Measurements from ENCODE around the gene ARHGEF26. TPM values are rescaled to one million over a fixed set of nuclear protein-coding genes. Genes with fewer than 3 reads are reported as not detected.
A peak's percentile ranks its signal among the peaks of the same experiment; 100 is the strongest.

Gene ARHGEF26, protein sequence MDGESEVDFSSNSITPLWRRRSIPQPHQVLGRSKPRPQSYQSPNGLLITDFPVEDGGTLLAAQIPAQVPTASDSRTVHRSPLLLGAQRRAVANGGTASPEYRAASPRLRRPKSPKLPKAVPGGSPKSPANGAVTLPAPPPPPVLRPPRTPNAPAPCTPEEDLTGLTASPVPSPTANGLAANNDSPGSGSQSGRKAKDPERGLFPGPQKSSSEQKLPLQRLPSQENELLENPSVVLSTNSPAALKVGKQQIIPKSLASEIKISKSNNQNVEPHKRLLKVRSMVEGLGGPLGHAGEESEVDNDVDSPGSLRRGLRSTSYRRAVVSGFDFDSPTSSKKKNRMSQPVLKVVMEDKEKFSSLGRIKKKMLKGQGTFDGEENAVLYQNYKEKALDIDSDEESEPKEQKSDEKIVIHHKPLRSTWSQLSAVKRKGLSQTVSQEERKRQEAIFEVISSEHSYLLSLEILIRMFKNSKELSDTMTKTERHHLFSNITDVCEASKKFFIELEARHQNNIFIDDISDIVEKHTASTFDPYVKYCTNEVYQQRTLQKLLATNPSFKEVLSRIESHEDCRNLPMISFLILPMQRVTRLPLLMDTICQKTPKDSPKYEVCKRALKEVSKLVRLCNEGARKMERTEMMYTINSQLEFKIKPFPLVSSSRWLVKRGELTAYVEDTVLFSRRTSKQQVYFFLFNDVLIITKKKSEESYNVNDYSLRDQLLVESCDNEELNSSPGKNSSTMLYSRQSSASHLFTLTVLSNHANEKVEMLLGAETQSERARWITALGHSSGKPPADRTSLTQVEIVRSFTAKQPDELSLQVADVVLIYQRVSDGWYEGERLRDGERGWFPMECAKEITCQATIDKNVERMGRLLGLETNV
- 10 to 100 TPM in 2 of 4 donors, 1 to 10 TPM in 2; 6.8 to 21.9 (median 10.3) TPM for total RNA-seq

DNA sequence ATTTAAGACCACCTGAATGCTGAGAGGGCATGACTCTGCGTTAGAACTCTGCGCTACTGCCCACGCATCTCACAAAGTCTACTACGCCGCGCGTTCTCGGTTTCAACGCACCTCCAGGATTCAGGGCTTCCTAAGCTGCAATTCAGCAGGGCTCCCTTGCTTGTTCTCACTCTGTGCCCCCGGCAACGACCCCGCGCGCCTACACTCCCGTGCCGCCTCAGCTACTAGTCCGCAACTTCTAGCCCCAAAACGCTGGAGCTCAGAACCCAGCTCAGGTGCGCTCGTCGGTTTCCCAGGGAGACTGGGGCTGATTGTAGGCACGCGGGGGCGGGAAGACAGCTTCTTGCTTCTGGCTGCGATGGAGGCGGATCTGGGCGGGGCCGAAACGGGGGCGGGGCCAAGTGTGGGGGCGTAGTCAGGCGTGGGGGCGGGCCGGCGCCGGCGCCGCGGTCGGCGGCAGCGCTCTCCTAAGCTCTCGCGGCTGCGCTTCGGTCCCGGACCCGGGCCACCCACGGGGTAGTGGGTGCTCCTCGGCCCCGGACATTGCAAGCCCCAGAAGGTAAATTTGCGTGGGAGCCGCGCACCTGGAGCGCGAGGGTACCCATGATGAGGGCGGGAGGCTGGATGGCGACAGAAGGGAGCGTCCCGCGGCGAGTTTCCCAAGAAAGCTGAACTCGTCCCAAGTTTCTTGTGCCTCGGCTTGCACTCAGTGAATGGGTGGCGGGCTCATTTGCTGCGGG, at the start of gene ARHGEF26:
TSS of gene ARHGEF26 (plus strand) at position 430 of the 740 bp plus-strand sequence. CDS start 603 bp downstream, outside the sequence.
- H3K4me3 ChIP-seq, result peak within 1 kb of the TSS; percentile 75 to 91 (median 80)
- WGBS, 2 donors, result 1% methylated on average over 15 to 30 of the region's 66 CpGs
- intact Hi-C loops (cut with DNase I), result no loop called here
- H3K9me3 ChIP-seq, result no peaks in the 10 kb centered on the region
- H3K36me3 ChIP-seq, result no peaks in the 10 kb centered on the region
- DNase-seq, result no peak
- H3K27me3 ChIP-seq, result peaks cover 0 to 14% (median 0%) of the 10 kb centered on the region in 4 donors
- H3K4me1 ChIP-seq, result peaks cover 0 to 50% (median 0%) of the 10 kb centered on the region in 3 donors
- TF ChIP-seq POLR2A (IDR thresholded peaks at IDR 0.05), result peak in 2 of 4 donors; percentile 45 to 72
- TF ChIP-seq, protein P1, sequence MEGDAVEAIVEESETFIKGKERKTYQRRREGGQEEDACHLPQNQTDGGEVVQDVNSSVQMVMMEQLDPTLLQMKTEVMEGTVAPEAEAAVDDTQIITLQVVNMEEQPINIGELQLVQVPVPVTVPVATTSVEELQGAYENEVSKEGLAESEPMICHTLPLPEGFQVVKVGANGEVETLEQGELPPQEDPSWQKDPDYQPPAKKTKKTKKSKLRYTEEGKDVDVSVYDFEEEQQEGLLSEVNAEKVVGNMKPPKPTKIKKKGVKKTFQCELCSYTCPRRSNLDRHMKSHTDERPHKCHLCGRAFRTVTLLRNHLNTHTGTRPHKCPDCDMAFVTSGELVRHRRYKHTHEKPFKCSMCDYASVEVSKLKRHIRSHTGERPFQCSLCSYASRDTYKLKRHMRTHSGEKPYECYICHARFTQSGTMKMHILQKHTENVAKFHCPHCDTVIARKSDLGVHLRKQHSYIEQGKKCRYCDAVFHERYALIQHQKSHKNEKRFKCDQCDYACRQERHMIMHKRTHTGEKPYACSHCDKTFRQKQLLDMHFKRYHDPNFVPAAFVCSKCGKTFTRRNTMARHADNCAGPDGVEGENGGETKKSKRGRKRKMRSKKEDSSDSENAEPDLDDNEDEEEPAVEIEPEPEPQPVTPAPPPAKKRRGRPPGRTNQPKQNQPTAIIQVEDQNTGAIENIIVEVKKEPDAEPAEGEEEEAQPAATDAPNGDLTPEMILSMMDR (IDR thresholded peaks at IDR 0.05), result no peak
- H3K27ac ChIP-seq, result peak within 1 kb of the TSS; percentile 67 to 87 (median 78)

DNA sequence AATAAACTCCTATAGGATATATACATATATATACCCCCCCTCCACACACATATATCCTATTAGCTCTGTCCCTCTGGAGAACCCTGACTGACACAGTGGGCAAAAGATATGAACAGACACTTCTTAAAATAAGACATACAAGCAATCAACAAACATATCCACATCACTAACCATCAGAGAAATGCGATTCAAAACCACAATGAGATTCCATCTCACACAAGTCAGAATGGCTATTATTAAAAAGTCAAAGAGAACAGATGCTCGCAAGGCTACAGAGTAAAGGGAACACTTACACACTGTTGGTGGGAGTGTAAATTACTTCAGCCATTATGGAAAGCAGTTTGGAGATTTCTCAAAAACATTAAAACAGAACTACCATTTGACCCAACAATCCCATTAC, 46.2 kb upstream of the ARHGEF26 start:
- 85 to 97% methylated on average over 2 of the region's 2 CpGs for WGBS, 2 donors

DNA sequence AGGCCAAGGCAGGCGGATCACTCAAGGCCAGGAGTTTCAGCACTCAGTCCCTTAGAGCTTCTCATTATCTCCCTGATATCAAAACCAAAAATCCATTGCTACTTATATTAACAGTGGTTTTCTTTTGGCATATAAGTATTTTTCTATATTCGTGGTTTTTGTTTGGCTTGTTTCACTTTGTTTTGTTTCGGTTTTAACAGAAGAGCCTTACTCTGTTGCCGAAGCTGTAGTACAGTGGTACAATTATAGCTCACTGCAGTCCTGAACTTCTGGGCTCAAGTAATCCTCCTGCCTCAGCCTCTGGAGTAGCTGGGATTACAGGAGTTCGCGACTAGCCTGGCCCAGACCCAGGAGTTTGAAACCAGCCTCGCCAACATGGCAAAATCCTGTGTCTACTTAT, 42.5 kb upstream of the ARHGEF26 start:
- intact Hi-C loops (cut with DNase I), result no loop called here
- no peaks in the 10 kb centered on the region for H3K36me3 ChIP-seq
- no peaks in the 10 kb centered on the region for H3K4me1 ChIP-seq
- no peaks in the 10 kb centered on the region for H3K27me3 ChIP-seq
- no peaks in the 10 kb centered on the region for H3K9me3 ChIP-seq
- 41 to 51% methylated on average over 7 of the region's 7 CpGs for WGBS, 2 donors
- H3K27ac ChIP-seq, result no peak overlapping the region
- DNase-seq, result no peak
- no peak overlapping the region for H3K4me3 ChIP-seq
- TF ChIP-seq, protein P1 (IDR thresholded peaks at IDR 0.05), result no peak
- no peak for TF ChIP-seq POLR2A (IDR thresholded peaks at IDR 0.05)

More for the DNA sequence above, 46.2 kb upstream of the ARHGEF26 start:
- no peaks in the 10 kb centered on the region for H3K27me3 ChIP-seq
- no peak for TF ChIP-seq POLR2A (IDR thresholded peaks at IDR 0.05)
- TF ChIP-seq, protein P1 (IDR thresholded peaks at IDR 0.05), result no peak
- H3K27ac ChIP-seq, result no peak overlapping the region
- intact Hi-C loops (cut with DNase I), result no loop called here
- no peaks in the 10 kb centered on the region for H3K4me1 ChIP-seq
- no peaks in the 10 kb centered on the region for H3K36me3 ChIP-seq
- H3K9me3 ChIP-seq, result no peaks in the 10 kb centered on the region
- H3K4me3 ChIP-seq, result no peak overlapping the region
- DNase-seq, result no peak

DNA sequence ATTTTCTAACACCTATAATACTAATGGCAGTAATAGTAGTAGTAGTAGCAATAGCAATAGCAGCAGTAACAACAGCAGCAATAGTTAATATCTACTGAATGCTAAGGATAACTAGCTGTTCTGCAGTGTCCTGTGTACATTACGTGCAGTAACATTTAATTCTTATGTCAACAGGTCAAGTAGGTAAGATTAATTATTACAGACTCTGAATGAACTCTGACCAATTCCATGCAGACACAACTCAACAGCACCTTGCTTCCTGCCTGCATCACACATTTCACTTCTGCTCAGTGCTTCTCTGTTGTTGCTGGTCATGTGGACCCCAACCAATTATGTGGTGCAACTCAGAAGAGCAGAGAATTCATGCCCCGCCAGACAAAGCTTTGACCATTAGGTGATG, 39.9 kb upstream of the ARHGEF26 start:
- TF ChIP-seq, protein P1 (IDR thresholded peaks at IDR 0.05), result no peak
- TF ChIP-seq POLR2A (IDR thresholded peaks at IDR 0.05), result no peak
- intact Hi-C loops (cut with DNase I), result no loop called here
- 68 to 88% methylated on average over 2 of the region's 2 CpGs for WGBS, 2 donors

More for the DNA sequence above, 39.9 kb upstream of the ARHGEF26 start:
- no peak overlapping the region for H3K27ac ChIP-seq
- H3K36me3 ChIP-seq, result no peaks in the 10 kb centered on the region
- peaks cover 0 to 8% (median 0%) of the 10 kb centered on the region in 3 donors for H3K4me1 ChIP-seq
- no peaks in the 10 kb centered on the region for H3K9me3 ChIP-seq
- H3K27me3 ChIP-seq, result no peaks in the 10 kb centered on the region
- no peak overlapping the region for H3K4me3 ChIP-seq
- no peak for DNase-seq
